ENCODE data around the gene SSBP3.
A peak's percentile ranks its signal among the peaks of the same experiment; 100 is the strongest.

The SSBP3 gene

DNA sequence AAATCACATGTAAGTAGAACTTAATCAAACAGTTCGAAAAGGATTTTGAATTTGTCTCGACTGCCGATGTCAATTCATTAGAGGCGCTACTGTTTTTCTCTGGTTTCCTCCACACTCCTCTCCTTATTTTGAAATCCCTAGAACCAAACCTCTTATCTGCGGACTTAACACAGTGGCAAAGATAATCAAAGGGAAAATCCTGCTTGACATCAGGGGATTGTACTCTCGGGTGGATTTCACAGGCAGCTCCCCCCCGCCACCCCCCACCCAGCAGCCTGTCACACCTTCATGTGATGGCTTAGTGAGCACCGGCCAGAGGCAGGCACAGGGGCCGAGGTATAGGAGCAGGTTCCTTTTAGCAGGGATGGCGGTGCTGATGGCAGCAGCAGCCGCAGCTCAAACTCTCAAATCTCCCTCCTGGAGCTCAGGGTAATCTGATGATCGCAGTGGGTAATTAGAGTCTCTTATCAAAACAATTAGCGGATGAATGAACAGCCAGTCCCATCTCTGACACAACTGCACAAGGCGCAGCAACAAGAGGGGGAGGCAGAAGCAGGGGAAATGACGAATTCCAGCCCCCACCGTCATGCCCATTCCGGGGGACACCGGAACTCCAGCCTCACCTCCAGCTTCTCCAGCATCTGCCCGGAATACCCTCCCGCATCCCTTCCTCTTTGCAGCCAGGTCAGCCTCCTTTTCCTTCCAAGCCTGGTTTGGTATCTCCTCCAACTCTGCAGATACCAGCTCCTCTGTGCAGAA, 80.3 kb downstream of the SSBP3 start:
- no peak for ATAC-seq
- TF ChIP-seq ZNF70 (CRISPR knock-in tag; IDR thresholded peaks at IDR 0.05) (peak; percentile 55; the same call in 1 of the 2 replicates), ZFP30 (CRISPR knock-in tag; IDR thresholded peaks at IDR 0.05) (no peak), ZFP3 (CRISPR knock-in tag; IDR thresholded peaks at IDR 0.05) (no peak), CSDC2 (CRISPR knock-in tag; IDR thresholded peaks at IDR 0.05) (no peak)

DNA sequence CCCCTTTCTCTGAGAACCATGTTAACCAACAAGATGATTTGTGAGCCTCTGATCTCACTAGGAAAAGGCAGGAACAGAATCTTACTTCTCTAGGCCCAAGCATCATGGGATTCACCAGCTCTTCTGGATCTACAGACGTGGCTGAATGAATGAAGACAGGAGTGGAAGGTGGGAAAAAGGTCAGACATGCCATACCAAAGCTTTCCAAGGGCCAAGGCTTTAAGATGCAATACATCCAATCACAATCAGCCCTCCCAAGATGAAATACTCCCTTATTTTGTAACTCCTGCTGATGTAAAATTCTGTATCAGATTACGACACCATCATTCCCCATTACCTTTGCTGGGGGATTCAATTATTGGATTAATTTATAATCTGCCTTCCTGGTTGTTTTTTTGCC, 80.9 kb downstream of the SSBP3 start:
- TF ChIP-seq, protein P1, sequence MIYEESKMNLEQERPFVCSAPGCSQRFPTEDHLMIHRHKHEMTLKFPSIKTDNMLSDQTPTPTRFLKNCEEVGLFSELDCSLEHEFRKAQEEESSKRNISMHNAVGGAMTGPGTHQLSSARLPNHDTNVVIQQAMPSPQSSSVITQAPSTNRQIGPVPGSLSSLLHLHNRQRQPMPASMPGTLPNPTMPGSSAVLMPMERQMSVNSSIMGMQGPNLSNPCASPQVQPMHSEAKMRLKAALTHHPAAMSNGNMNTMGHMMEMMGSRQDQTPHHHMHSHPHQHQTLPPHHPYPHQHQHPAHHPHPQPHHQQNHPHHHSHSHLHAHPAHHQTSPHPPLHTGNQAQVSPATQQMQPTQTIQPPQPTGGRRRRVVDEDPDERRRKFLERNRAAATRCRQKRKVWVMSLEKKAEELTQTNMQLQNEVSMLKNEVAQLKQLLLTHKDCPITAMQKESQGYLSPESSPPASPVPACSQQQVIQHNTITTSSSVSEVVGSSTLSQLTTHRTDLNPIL (CRISPR knock-in tag; IDR thresholded peaks at IDR 0.05; ENCODE audit: low read depth): no peak
- TF ChIP-seq TOX (CRISPR knock-in tag; IDR thresholded peaks at IDR 0.05; ENCODE audit: borderline replicate concordance) (no peak), ZC3H10 (CRISPR knock-in tag; IDR thresholded peaks at IDR 0.05) (no peak), ARNTL (CRISPR knock-in tag; IDR thresholded peaks at IDR 0.05; ENCODE audit: borderline replicate concordance, low read depth) (no peak), BACH2 (CRISPR knock-in tag; IDR thresholded peaks at IDR 0.05; ENCODE audit: borderline replicate concordance) (no peak), ESRRG (CRISPR knock-in tag; IDR thresholded peaks at IDR 0.05) (no peak), ZNF8 (CRISPR knock-in tag; IDR thresholded peaks at IDR 0.05) (no peak), PPARA (CRISPR knock-in tag; IDR thresholded peaks at IDR 0.05; ENCODE audit: borderline replicate concordance) (no peak), ZNF565 (CRISPR knock-in tag; conservative IDR thresholded peaks at IDR 0.05; ENCODE audit: low read depth) (no peak), GLIS3 (CRISPR knock-in tag; IDR thresholded peaks at IDR 0.05) (no peak), TCF4 (CRISPR knock-in tag; IDR thresholded peaks at IDR 0.05; ENCODE audit: borderline replicate concordance) (no peak)
- TF ChIP-seq, protein P2, sequence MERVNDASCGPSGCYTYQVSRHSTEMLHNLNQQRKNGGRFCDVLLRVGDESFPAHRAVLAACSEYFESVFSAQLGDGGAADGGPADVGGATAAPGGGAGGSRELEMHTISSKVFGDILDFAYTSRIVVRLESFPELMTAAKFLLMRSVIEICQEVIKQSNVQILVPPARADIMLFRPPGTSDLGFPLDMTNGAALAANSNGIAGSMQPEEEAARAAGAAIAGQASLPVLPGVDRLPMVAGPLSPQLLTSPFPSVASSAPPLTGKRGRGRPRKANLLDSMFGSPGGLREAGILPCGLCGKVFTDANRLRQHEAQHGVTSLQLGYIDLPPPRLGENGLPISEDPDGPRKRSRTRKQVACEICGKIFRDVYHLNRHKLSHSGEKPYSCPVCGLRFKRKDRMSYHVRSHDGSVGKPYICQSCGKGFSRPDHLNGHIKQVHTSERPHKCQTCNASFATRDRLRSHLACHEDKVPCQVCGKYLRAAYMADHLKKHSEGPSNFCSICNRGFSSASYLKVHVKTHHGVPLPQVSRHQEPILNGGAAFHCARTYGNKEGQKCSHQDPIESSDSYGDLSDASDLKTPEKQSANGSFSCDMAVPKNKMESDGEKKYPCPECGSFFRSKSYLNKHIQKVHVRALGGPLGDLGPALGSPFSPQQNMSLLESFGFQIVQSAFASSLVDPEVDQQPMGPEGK (CRISPR knock-in tag; IDR thresholded peaks at IDR 0.05; ENCODE audit: borderline replicate concordance): no peak
- TF ChIP-seq, protein P3, sequence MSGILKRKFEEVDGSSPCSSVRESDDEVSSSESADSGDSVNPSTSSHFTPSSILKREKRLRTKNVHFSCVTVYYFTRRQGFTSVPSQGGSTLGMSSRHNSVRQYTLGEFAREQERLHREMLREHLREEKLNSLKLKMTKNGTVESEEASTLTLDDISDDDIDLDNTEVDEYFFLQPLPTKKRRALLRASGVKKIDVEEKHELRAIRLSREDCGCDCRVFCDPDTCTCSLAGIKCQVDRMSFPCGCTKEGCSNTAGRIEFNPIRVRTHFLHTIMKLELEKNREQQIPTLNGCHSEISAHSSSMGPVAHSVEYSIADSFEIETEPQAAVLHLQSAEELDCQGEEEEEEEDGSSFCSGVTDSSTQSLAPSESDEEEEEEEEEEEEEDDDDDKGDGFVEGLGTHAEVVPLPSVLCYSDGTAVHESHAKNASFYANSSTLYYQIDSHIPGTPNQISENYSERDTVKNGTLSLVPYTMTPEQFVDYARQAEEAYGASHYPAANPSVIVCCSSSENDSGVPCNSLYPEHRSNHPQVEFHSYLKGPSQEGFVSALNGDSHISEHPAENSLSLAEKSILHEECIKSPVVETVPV (CRISPR knock-in tag; IDR thresholded peaks at IDR 0.05): no peak

DNA sequence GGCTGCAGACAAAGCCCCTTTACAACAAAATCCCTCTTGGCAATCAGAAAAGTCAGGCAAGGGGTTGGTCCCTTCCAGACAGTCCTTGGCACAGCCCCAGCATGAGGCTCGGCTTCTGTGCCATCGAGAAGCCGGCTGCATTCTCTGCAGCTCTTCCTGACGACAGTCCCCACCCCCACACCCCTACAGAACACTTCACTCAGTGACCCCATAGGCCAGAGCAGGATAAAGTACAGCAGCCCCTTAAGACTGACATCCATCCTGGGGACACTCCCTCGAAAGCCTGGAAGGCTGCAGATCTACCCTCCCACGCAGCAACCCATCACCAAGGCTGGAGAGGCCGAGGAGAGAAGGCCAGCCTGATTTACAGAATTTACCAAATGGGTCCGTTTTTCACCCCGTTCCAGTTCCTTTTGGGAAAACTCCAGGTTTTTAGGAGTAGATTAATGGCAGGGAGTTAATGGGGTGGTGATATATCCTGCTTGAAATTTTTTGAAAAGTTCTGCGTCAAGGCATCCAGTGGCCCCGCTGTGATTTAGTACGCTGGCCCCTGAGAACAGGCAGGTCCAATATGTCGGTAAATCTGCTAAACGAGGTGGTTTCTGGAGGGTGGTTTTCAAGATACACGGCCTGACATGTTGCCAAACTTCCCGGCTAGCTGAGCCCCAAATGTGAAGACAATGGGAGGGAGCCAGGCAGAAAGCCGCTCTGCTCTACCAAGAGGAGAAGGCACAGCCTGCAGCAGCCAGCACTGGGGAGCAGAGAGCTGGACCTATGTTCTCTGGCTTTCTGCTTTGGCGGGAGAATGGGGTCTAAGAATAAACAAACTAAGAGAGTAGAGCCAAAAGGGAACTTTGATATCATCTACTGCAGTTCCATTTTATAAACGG, 81.7 kb downstream of the SSBP3 start:
- TF ChIP-seq PPARA (CRISPR knock-in tag; IDR thresholded peaks at IDR 0.05; ENCODE audit: borderline replicate concordance): no peak
- no peak for TF ChIP-seq ARNTL (CRISPR knock-in tag; IDR thresholded peaks at IDR 0.05; ENCODE audit: borderline replicate concordance, low read depth)
- no peak for ATAC-seq

More for the DNA sequence above, 80.9 kb downstream of the SSBP3 start:
- ATAC-seq: no peak

DNA sequence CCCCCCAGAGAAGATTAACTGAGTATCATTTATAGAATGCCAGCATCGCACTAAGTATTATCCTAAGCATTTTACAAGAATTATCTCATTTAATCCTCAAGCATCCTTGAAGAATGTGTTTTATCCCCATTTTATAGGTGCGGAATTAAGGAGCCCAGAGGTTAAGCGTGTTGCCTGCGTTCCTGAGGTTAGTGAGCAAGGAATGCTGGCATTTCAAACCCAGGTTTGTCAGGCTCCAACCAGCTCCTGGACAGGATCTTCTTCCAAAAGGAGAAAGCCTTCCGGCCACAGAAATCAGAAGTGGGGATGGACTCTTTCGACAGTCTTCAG, 82.3 kb downstream of the SSBP3 start:
- no peak for ATAC-seq

More for the DNA sequence above, 82.3 kb downstream of the SSBP3 start:
- TF ChIP-seq ARNTL (CRISPR knock-in tag; IDR thresholded peaks at IDR 0.05; ENCODE audit: borderline replicate concordance, low read depth) (no peak), ZFP30 (CRISPR knock-in tag; IDR thresholded peaks at IDR 0.05) (no peak), BACH2 (CRISPR knock-in tag; IDR thresholded peaks at IDR 0.05; ENCODE audit: borderline replicate concordance) (no peak), ZNF70 (CRISPR knock-in tag; IDR thresholded peaks at IDR 0.05) (no peak), TCF4 (CRISPR knock-in tag; IDR thresholded peaks at IDR 0.05; ENCODE audit: borderline replicate concordance) (no peak), RARB (CRISPR knock-in tag; IDR thresholded peaks at IDR 0.05) (no peak), PPARA (CRISPR knock-in tag; IDR thresholded peaks at IDR 0.05; ENCODE audit: borderline replicate concordance) (no peak), ZC3H10 (CRISPR knock-in tag; IDR thresholded peaks at IDR 0.05) (no peak), TOX (CRISPR knock-in tag; IDR thresholded peaks at IDR 0.05; ENCODE audit: borderline replicate concordance) (no peak)
- TF ChIP-seq, protein P2 (CRISPR knock-in tag; IDR thresholded peaks at IDR 0.05; ENCODE audit: borderline replicate concordance): no peak
- TF ChIP-seq, protein P3 (CRISPR knock-in tag; IDR thresholded peaks at IDR 0.05): no peak

All from SK-N-SH treated with all-trans-retinoic acid at 6 μM for 48 hours (cell line).